Mucosa of descending colon (tissue), 3 donors: Measurements from ENCODE around the gene PPARGC1A. TPM values are rescaled to one million over a fixed set of nuclear protein-coding genes. Genes with fewer than 3 reads are reported as not detected.
A peak's percentile ranks its signal among the peaks of the same experiment; 100 is the strongest.

Source experiments
- ATAC-seq: fragments of 200-7000 bp; cut with Tn5 transposase; one replicate; pipeline ENCODE4 v1.9.1; 2020; ENCODE audit warnings: mild to moderate bottlenecking, moderate library complexity
- DNase-seq, 3 donors: peaks; one replicate each; pipeline ENCODE4 v3.0.0-alpha.2; 2020
- H3K36me3 ChIP-seq: fragments of 200-600 bp; one replicate; pipeline ENCODE4 v1.8.0; 2021; ENCODE audit warnings: low read depth, mild to moderate bottlenecking
- H3K4me1 ChIP-seq: fragments of 200-600 bp; one replicate; pipeline ENCODE4 v1.8.0; 2021; ENCODE audit warnings: low read depth, mild to moderate bottlenecking
- H3K4me3 ChIP-seq: fragments of 200-600 bp; one replicate; pipeline ENCODE4 v1.8.0; 2021; ENCODE audit warnings: mild to moderate bottlenecking
- H3K9me3 ChIP-seq: fragments of 200-600 bp; one replicate; pipeline ENCODE4 v1.8.0; 2021; ENCODE audit warnings: mild to moderate bottlenecking
- intact Hi-C, 2 donors: fragments of 100-400 bp; cut with DNase I in 1 of 2; cut with micrococcal nuclease in 1 of 2; formaldehyde crosslinking; loops; one replicate each; pipeline versions ENCODE4 v1.11.0 to v1.11.1; 2022; cut with DNase I, micrococcal nuclease
- long read RNA-seq, 2 donors: library from polyadenylated mRNA; unstranded; transcript quantifications; one replicate each; pipeline ENCODE4 v2.0.0, GENCODE V29; 2019 to 2021
- total RNA-seq, 3 donors: library from RNA; stranded (reverse); fragmentation: NEBNext Ultra II Directional in 2 of 3; extraction: Animal tissue kit (Norgen Biotek cat#: 25700) in 2 of 3; gene quantifications; one replicate each; pipeline versions ENCODE4 v1.2.1 to v1.2.4, GENCODE V29; 2021 to 2023
- TF ChIP-seq, protein P1 (sequence below): fragments of 200-600 bp; IDR thresholded peaks from one replicate; pipeline ENCODE4 v1.8.0; 2022; ENCODE audit warnings: antibody characterized with exemption, mild to moderate bottlenecking
- donor health status: DM: no; HTN: no; CAD: no; lungs with moderate emphysema.
- donor health status: DM: no; HTN: no; CAD: no.
- donor health status: DM: no; HTN: yes; CAD: no.

The PPARGC1A gene, protein sequence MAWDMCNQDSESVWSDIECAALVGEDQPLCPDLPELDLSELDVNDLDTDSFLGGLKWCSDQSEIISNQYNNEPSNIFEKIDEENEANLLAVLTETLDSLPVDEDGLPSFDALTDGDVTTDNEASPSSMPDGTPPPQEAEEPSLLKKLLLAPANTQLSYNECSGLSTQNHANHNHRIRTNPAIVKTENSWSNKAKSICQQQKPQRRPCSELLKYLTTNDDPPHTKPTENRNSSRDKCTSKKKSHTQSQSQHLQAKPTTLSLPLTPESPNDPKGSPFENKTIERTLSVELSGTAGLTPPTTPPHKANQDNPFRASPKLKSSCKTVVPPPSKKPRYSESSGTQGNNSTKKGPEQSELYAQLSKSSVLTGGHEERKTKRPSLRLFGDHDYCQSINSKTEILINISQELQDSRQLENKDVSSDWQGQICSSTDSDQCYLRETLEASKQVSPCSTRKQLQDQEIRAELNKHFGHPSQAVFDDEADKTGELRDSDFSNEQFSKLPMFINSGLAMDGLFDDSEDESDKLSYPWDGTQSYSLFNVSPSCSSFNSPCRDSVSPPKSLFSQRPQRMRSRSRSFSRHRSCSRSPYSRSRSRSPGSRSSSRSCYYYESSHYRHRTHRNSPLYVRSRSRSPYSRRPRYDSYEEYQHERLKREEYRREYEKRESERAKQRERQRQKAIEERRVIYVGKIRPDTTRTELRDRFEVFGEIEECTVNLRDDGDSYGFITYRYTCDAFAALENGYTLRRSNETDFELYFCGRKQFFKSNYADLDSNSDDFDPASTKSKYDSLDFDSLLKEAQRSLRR
- 100 to 1,000 TPM in 1 of 3 donors, 10 to 100 TPM in 2; 55.4 to 139 (median 71.5) TPM for total RNA-seq
- long read RNA-seq, donor 1, full-length matches to known transcripts, result 5 of 13 reads
- long read RNA-seq, donor 1, partial matches to known transcripts, result 2 of 13 reads
- long read RNA-seq, donor 1, other reads (novel, unspliced or antisense), result 6 of 13 reads
- long read RNA-seq, donor 2, full-length matches to known transcripts, result 2 of 12 reads
- long read RNA-seq, donor 2, partial matches to known transcripts, result 2 of 12 reads
- long read RNA-seq, donor 2, other reads (novel, unspliced or antisense), result 8 of 12 reads

DNA sequence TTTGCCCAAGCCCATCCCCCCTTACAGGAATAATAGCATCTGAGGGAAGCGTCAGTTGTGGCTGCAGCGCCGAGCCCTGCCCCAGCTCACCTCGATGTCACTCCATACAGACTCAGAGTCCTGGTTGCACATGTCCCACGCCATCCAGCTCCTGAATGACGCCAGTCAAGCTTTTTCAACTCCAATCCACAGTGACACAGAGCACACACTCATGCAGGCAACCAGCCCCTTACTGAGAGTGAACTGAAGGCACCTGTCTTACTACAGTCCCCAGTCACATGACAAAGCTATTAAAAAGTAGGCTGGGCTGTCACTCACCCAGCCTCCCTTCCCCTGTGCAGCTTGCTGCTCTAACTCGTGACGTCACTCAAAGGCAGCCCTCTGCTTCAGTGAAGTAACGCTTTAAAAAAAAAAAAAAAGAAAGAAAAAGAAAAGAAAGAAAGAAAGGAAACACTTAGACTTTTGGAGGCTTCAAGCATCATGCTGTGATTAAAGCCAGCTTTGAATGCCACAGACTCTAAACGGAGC, at the start of gene PPARGC1A:
Gene PPARGC1A (minus strand): TSS at position 234 of the 528 bp plus-strand sequence. CDS start 90 bp downstream, at position 144.
- TF ChIP-seq, protein P1, sequence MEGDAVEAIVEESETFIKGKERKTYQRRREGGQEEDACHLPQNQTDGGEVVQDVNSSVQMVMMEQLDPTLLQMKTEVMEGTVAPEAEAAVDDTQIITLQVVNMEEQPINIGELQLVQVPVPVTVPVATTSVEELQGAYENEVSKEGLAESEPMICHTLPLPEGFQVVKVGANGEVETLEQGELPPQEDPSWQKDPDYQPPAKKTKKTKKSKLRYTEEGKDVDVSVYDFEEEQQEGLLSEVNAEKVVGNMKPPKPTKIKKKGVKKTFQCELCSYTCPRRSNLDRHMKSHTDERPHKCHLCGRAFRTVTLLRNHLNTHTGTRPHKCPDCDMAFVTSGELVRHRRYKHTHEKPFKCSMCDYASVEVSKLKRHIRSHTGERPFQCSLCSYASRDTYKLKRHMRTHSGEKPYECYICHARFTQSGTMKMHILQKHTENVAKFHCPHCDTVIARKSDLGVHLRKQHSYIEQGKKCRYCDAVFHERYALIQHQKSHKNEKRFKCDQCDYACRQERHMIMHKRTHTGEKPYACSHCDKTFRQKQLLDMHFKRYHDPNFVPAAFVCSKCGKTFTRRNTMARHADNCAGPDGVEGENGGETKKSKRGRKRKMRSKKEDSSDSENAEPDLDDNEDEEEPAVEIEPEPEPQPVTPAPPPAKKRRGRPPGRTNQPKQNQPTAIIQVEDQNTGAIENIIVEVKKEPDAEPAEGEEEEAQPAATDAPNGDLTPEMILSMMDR, result no peak
- intact Hi-C loops, result no loop called here
- Histone ChIP-seq H3K9me3 (no peaks in the 10 kb centered on the region), H3K4me1 (no peaks in the 10 kb centered on the region), H3K36me3 (peaks cover 4% of the 10 kb centered on the region), H3K4me3 (peak within 1 kb of the TSS; percentile 14)
- peak; percentile 72 to 86 (median 74) for DNase-seq
- ATAC-seq, result peak; percentile 90

DNA sequence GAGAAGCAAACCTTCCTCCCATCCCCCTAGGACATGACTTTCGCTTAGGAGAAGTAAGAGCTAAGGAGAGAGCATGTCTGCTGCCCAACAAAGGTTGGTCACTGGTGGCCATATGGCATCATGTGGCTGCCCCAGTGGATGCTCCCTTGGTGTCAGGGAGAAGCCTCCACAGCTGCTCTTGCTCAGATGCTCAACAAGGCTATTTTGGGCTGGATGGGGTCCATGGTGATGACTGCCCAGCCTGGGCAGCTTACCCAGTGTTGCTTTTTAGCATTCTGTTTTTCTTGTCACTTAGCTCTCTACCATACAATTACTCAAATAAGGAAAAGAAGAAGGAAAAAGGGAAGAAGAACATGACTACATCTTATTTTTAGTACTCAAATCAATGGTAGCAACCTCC, 48.9 kb upstream of the PPARGC1A start:
- Histone ChIP-seq H3K4me3 (no peak overlapping the region), H3K4me1 (no peaks in the 10 kb centered on the region), H3K36me3 (no peaks in the 10 kb centered on the region), H3K9me3 (no peaks in the 10 kb centered on the region)
- intact Hi-C loops, result no loop called here
- no peak for ATAC-seq
- TF ChIP-seq, protein P1, result no peak
- no peak for DNase-seq

GRCh38 chr4:23937173-23937572, 47.3 kb upstream of the PPARGC1A start:
- H3K4me1 ChIP-seq, result no peaks in the 10 kb centered on the region
- H3K4me3 ChIP-seq, result no peak overlapping the region
- H3K9me3 ChIP-seq, result no peaks in the 10 kb centered on the region
- intact Hi-C loops, result no loop called here
- no peaks in the 10 kb centered on the region for H3K36me3 ChIP-seq
- TF ChIP-seq, protein P1, result no peak
- ATAC-seq, result no peak
- no peak for DNase-seq

- intact Hi-C loops, result no loop called here
- Histone ChIP-seq H3K4me1 (no peaks in the 10 kb centered on the region), H3K9me3 (no peaks in the 10 kb centered on the region), H3K4me3 (no peak overlapping the region), H3K36me3 (no peaks in the 10 kb centered on the region)
- ATAC-seq, result peak; percentile 17
- TF ChIP-seq, protein P1, result no peak
- DNase-seq, result peak in 1 of 3 donors; percentile 26
Measured at GRCh38 chr4:23934915-23935314, 45.1 kb upstream of the PPARGC1A start.

DNA sequence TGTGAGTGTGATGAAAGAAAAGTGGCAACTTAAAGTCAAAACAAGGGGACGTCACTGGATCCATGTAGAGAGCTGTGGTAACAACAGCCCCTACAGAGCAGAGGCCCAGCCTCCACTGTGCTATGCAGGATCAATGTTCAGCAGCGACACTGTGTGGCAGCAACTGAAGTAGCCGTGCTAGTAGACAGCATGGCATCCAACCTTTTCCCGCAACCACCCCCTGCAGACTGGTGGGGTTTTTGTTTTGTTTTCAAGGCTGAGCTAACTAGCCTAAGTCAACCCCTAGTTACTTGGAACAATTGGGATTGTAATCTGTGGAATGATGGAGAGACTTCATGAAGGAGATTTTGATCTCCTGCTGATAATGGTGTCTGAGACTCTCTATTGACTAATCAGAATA, 44.4 kb upstream of the PPARGC1A start:
- intact Hi-C loops, result no loop called here
- ATAC-seq, result no peak
- no peaks in the 10 kb centered on the region for H3K4me1 ChIP-seq

More for the DNA sequence above, 44.4 kb upstream of the PPARGC1A start:
- no peaks in the 10 kb centered on the region for H3K36me3 ChIP-seq
- TF ChIP-seq, protein P1, result no peak
- DNase-seq, result no peak
- H3K4me3 ChIP-seq, result no peak overlapping the region
- no peaks in the 10 kb centered on the region for H3K9me3 ChIP-seq
